Left colon (tissue), 2 donors: ENCODE measurements around the gene EYS. TPM values are rescaled to one million over a fixed set of nuclear protein-coding genes. Genes with fewer than 3 reads are reported as not detected.
A peak's percentile ranks its signal among the peaks of the same experiment; 100 is the strongest.

Source experiments
- ATAC-seq: fragments of 200-7000 bp; cut with Tn5 transposase; one replicate; pipeline ENCODE4 v1.9.1; 2020; ENCODE audit warnings: mild to moderate bottlenecking, moderate library complexity
- DNase-seq, 2 donors: peaks; one replicate each; pipeline ENCODE4 v3.0.0-alpha.2; 2020
- intact Hi-C, 2 donors: fragments of 100-400 bp; cut with DNase I in 1 of 2; cut with micrococcal nuclease in 1 of 2; formaldehyde crosslinking; loops; one replicate each; pipeline versions ENCODE4 v1.11.2 to v1.14.0; 2022; cut with DNase I, micrococcal nuclease
- total RNA-seq, 2 donors: library from RNA; stranded (reverse); fragmentation: NEBNext Ultra II Directional; extraction: Animal tissue kit (Norgen Biotek cat#: 25700); gene quantifications; one replicate each; pipeline ENCODE4 v1.2.1, GENCODE V29; 2021
- donor health status: DM: no; HTN: no; CAD: no.
- donor health status: DM: yes; HTN: yes; CAD: no.

Gene EYS
- total RNA-seq, 2 donors from 2014 or later, result 0.59 to 1.3 TPM

DNA sequence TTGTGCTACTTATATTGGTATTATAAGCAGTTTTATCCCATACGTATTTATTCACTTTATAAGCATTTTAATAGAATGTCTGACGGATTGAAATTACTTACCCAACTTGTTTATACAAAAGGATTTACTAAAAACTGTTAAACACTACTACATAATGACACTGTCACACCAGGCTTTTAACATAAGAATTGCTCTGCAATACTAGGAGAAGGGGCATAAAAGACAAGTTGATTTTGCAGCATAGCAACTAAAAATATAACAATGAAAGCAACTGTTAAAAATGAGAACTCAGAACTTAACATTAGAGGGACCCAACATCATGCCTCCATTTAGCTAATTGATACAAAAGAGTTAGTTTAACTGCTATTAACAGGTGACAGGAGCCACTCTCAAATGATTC, 1076.1 kb downstream of the EYS start:
- intact Hi-C loops, result no loop called here
- no peak for ATAC-seq

DNA sequence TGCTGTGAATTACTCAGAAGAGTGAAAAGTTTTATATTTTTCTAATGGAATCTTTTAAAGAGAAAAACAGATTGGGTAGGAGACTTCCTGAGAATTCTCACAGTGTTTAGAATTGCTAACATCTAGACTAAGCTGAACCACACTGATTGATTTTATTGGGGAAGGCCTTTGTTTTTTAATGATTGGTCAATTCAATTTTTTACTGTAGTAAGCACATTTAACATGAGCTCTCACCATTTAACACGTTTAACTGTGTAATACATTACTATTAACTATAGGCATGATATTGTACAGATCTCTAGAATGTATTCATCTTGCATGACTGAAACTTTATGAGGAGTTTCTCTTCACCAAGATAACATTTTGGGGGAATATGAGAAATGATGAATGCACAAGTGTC, 1084.1 kb downstream of the EYS start:
- ATAC-seq (no peak), DNase-seq (no peak)
- intact Hi-C loops, result no loop called here

More for the DNA sequence above, 1076.1 kb downstream of the EYS start:
- DNase-seq, result no peak

DNA sequence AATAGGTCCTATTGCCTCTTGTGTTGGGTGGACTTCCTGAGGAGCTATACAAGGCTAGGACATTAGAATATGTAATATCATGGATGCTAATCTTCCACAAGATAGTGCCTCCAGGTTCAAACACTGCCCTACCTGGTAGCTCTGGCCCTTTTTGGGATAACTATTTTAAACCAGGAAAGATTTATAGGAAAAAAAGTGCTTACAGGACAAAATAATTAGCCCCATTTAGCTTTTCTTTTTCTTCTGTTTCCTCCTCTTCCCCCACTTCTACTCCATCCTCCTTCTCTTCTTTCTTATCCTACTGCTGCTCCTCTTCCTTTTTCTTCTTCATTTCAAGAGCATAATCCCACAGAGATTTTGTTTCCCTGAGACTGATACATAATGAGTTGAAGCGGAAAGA, 1104.0 kb downstream of the EYS start:
- ATAC-seq (no peak), DNase-seq (no peak)
- intact Hi-C loops, result no loop called here

DNA sequence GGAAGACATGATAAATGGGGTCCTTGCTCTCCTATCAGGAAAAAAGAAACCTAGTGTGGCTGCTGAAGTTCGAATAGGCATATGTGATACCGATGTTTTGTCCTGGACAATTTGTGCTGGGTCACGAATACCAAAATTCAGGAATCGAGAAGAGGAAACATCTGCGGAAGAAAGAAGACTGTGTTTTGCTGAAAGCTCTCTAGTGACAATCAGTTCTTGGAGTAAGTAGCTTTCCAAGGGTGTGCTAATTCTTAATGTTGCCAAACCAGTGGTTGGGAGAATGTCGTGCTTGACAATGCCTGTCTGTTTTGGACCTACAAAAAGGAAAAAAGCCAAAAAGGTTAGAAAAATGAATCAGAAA, 1115.4 kb downstream of the EYS start:
- ATAC-seq (no peak), DNase-seq (no peak)
- intact Hi-C loops, result no loop called here

- intact Hi-C loops, result no loop called here
Observed at GRCh38 chr6:64590965-64591675, 1115.9 kb downstream of the EYS start.

GRCh38 chr6:64589961-64590360, 1117.1 kb downstream of the EYS start:
- DNase-seq, result no peak
- intact Hi-C loops, result no loop called here
- no peak for ATAC-seq

More at GRCh38 chr6:64590965-64591675, 1115.9 kb downstream of the EYS start:
- no peak for DNase-seq
- no peak for ATAC-seq

DNA sequence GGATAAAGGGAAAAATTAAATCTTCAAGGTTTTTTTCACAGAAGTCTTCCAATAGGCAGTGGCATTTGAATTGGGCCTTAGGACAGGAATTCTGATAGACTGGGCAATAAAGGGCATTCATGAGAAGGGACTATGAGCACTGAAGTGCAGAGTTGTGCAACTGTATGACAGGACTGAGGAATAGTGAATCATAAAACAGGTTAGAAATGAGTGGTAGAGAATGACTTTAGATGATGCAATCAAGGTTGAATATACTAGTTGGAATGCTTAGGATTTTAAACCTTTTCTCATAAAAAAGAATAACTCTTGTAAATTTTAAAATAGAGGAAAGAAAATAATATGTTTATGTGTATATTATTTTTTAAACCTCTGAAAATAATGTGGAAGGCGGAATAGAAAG, 1126.7 kb downstream of the EYS start:
- ATAC-seq, result no peak
- intact Hi-C loops, result no loop called here
- no peak for DNase-seq

GRCh38 chr6:64553249-64553786, 1153.7 kb downstream of the EYS start:
- intact Hi-C loops, result no loop called here
- no peak for DNase-seq
- no peak for ATAC-seq

GRCh38 chr6:64547594-64548268, 1159.3 kb downstream of the EYS start:
- ATAC-seq (no peak), DNase-seq (no peak)
- intact Hi-C loops, result no loop called here

GRCh38 chr6:64539917-64540316, 1167.1 kb downstream of the EYS start:
- no peak for ATAC-seq
- intact Hi-C loops, result no loop called here
- DNase-seq, result no peak

DNA sequence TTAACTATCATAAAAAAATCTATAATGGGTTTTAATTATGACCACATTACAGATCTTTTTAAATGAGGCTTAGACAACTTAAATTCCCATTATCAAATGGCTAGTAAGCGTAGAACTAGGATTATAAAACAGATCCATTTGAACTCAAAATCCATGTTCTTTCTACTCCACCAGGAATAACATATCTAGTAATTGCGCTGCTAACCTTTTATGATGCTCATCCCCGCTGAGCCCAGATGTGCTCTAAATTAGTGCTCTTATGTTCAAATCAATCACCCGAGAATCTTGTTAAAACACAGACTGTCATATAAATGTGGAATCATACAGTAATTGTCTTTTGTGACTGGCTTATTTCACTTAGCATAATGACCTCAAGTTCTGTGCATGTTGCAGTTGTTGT, 1168.3 kb downstream of the EYS start:
- no peak for DNase-seq
- intact Hi-C loops, result no loop called here
- no peak for ATAC-seq

GRCh38 chr6:64527899-64528298, 1179.1 kb downstream of the EYS start:
- intact Hi-C loops, result no loop called here
- ATAC-seq, result no peak

GRCh38 chr6:64522859-64523258, 1184.2 kb downstream of the EYS start:
- intact Hi-C loops, result no loop called here
- no peak for DNase-seq
- ATAC-seq, result no peak

More at GRCh38 chr6:64527899-64528298, 1179.1 kb downstream of the EYS start:
- DNase-seq, result no peak

- ATAC-seq (no peak), DNase-seq (no peak)
- intact Hi-C loops, result no loop called here
Observed at GRCh38 chr6:64520050-64520449, 1187.0 kb downstream of the EYS start.

DNA sequence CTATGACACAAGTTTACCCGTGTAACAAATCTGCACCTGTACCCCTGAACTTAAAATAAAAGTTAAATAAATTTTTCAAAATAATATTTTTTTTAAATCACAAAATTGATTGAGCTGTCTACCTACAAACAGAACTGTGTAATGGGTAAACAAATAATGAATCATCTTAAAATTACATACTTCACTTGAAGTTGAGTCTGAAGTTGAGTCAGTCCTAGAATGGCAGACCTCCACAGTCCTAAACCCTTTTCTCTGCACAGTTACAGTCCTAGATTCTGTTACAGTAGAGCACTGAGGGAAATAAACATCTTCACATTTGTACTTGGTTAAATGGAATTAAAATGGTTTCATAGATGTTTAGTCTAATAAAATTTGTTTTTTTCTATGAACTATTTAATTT, 1190.6 kb downstream of the EYS start:
- intact Hi-C loops, result no loop called here
- no peak for ATAC-seq
- DNase-seq, result no peak

- ATAC-seq (no peak), DNase-seq (no peak)
- intact Hi-C loops, result no loop called here
Observed at GRCh38 chr6:64507661-64508060, 1199.4 kb downstream of the EYS start.

- DNase-seq (no peak), ATAC-seq (no peak)
- intact Hi-C loops, result no loop called here
Observed at GRCh38 chr6:64505312-64505711, 1201.7 kb downstream of the EYS start.

GRCh38 chr6:64504503-64504902, 1202.5 kb downstream of the EYS start:
- DNase-seq, result no peak
- intact Hi-C loops, result no loop called here
- peak; percentile 62 for ATAC-seq

GRCh38 chr6:64502801-64503200, 1204.2 kb downstream of the EYS start:
- intact Hi-C loops, result no loop called here
- ATAC-seq (no peak), DNase-seq (no peak)

- no peak for ATAC-seq
Observed at GRCh38 chr6:64497634-64498033, 1209.4 kb downstream of the EYS start.

GRCh38 chr6:64489763-64490162, 1217.3 kb downstream of the EYS start:
- no peak for ATAC-seq

More at GRCh38 chr6:64497634-64498033, 1209.4 kb downstream of the EYS start:
- DNase-seq, result no peak
- intact Hi-C loops, result no loop called here

More at GRCh38 chr6:64489763-64490162, 1217.3 kb downstream of the EYS start:
- intact Hi-C loops, result no loop called here
- no peak for DNase-seq
